IMR-90 (cell line): Measurements from ENCODE around the gene CDK5RAP2.

Source experiments
- BHLHE40 ChIP-seq: fragments of 150-350 bp; IDR thresholded peaks from 2 replicates; pipeline ENCODE4 v1.6.1; 2016; ENCODE audit warnings: mild to moderate bottlenecking, low read depth, low read length
- CEBPB ChIP-seq: IDR thresholded peaks from 2 replicates; pipeline ENCODE4 v1.6.1; 2012; ENCODE audit warnings: low read depth, low read length, improper control_type of control experiment
- CTCF ChIP-seq: conservative IDR thresholded peaks from 2 replicates; pipeline ENCODE4 v1.5.1; 2012; ENCODE audit warnings: mild to moderate bottlenecking, low read depth, low read length, improper control_type of control experiment
- MAFK ChIP-seq: IDR thresholded peaks from 2 replicates; pipeline ENCODE4 v1.6.1; 2012; ENCODE audit warnings: low read depth, low read length, improper control_type of control experiment
- POLR2A ChIP-seq: IDR thresholded peaks from 2 replicates; pipeline ENCODE4 v1.6.1; 2012; ENCODE audit warnings: mild to moderate bottlenecking, low read depth, low read length
- RAD21 ChIP-seq: IDR thresholded peaks from 2 replicates; pipeline ENCODE4 v1.6.1; 2012; ENCODE audit warnings: low read length, improper control_type of control experiment
- USF2 ChIP-seq: fragments of 150-350 bp; IDR thresholded peaks from 2 replicates; pipeline ENCODE4 v1.6.1; 2017; ENCODE audit warnings: mild to moderate bottlenecking, antibody characterized with exemption, low read length, low read depth

DNA sequence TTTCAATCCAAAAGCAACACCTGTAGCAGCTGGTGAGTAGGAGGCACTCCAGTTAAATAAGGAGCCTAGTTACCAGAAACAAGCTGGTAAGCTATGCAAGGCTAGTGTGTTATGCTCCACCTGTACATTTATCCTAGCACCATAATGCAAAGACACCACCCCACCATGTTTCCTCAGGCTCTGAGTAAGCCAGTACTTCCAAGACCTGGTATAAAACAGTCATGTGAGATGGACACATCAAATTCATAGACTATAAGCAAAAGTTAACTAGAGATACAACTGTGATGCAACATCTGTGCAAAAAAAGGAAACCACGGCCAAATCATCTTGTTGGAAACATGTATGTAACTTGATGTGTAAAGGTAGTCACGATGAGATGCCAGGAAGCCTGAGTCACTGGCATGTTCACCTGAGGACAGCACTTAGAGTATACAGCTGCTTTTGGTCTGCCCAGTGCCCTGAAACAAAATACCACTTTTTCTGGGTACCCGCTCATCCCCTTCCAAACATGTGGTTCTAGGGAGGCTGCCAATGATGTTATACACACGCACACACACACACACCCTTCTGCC is 66.1 kb downstream of the CDK5RAP2 start:
- no peak for TF ChIP-seq POLR2A
- no peak for TF ChIP-seq CTCF
- TF ChIP-seq USF2 = no peak
- TF ChIP-seq BHLHE40 = no peak
- no peak for TF ChIP-seq RAD21
- no peak for TF ChIP-seq CEBPB
- TF ChIP-seq MAFK = no peak
